HEK293 (cell line): ENCODE measurements around the gene HOXA11.

Source experiments
- ELK4 ChIP-seq: IDR thresholded peaks from 2 replicates; pipeline ENCODE4 v1.6.1; 2011; ENCODE audit warnings: mild to moderate bottlenecking, low read depth, low read length, borderline replicate concordance
- KLF16 ChIP-seq: fragments of 450-650 bp; formaldehyde crosslinking; IDR thresholded peaks from 2 replicates; pipeline ENCODE4 v1.5.1; 2017; ENCODE audit warnings: missing biosample characterization, missing genetic modification characterization
- RBAK ChIP-seq: fragments of 450-650 bp; formaldehyde crosslinking; IDR thresholded peaks from 2 replicates; pipeline ENCODE4 v1.5.1; 2016; ENCODE audit warnings: missing biosample characterization, missing genetic modification characterization
- SCRT1 ChIP-seq: fragments of 450-650 bp; formaldehyde crosslinking; IDR thresholded peaks from 2 replicates; pipeline ENCODE4 v1.5.1; 2016; ENCODE audit warnings: missing biosample characterization, missing genetic modification characterization, borderline replicate concordance
- TRIM28 ChIP-seq: IDR thresholded peaks from 2 replicates; pipeline ENCODE4 v1.6.1; 2011; ENCODE audit warnings: low read length, control low read depth, borderline replicate concordance
- YY1 ChIP-seq: fragments of 450-650 bp; formaldehyde crosslinking; IDR thresholded peaks from 2 replicates; pipeline ENCODE4 v1.5.1; 2018; ENCODE audit warnings: missing biosample characterization, missing genetic modification characterization
- ZFHX2 ChIP-seq: fragments of 450-650 bp; formaldehyde crosslinking; conservative IDR thresholded peaks from 2 replicates; pipeline ENCODE4 v1.5.1; 2016; ENCODE audit warnings: missing biosample characterization, missing genetic modification characterization
- ZNF24 ChIP-seq: fragments of 450-650 bp; formaldehyde crosslinking; IDR thresholded peaks from 2 replicates; pipeline ENCODE4 v1.5.1; 2016; ENCODE audit warnings: missing biosample characterization, missing genetic modification characterization
- ZNF274 ChIP-seq, 2 experiments: fragments of 200-500 bp in 1 of 2; fragments of 450-650 bp in 1 of 2; sonication (Bioruptor generic) in 1 of 2; formaldehyde crosslinking in 1 of 2; IDR thresholded peaks; 2 replicates each; pipeline versions ENCODE4 v1.5.1 to v1.6.1; 2014 to 2016; ENCODE audit warnings: borderline replicate concordance in 1 of 2, inconsistent platforms in 1 of 2, low read length in 1 of 2, missing biosample characterization in 1 of 2, missing genetic modification characterization in 1 of 2
- ZNF549 ChIP-seq: fragments of 450-650 bp; IDR thresholded peaks from 2 replicates; pipeline ENCODE4 v1.5.1; 2018; ENCODE audit warnings: missing biosample characterization, missing genetic modification characterization, mild to moderate bottlenecking, inconsistent platforms, moderate library complexity
- TF ChIP-seq, protein P1 (sequence below): fragments of 450-650 bp; formaldehyde crosslinking; conservative IDR thresholded peaks from 2 replicates; pipeline ENCODE4 v1.5.1; 2016; ENCODE audit warnings: low read depth, missing biosample characterization, missing genetic modification characterization
- TF ChIP-seq, protein P2 (sequence below): fragments of 450-650 bp; formaldehyde crosslinking; IDR thresholded peaks from 2 replicates; pipeline ENCODE4 v1.5.1; 2016; ENCODE audit warnings: missing biosample characterization, missing genetic modification characterization
- TF ChIP-seq, protein P3 (sequence below): fragments of 450-650 bp; formaldehyde crosslinking; IDR thresholded peaks from 2 replicates; pipeline ENCODE4 v1.5.1; 2016; ENCODE audit warnings: missing biosample characterization, missing genetic modification characterization
- TF ChIP-seq, protein P4 (sequence below): fragments of 450-650 bp; formaldehyde crosslinking; IDR thresholded peaks from 2 replicates; pipeline ENCODE4 v1.5.1; 2016; ENCODE audit warnings: missing biosample characterization, missing genetic modification characterization

DNA sequence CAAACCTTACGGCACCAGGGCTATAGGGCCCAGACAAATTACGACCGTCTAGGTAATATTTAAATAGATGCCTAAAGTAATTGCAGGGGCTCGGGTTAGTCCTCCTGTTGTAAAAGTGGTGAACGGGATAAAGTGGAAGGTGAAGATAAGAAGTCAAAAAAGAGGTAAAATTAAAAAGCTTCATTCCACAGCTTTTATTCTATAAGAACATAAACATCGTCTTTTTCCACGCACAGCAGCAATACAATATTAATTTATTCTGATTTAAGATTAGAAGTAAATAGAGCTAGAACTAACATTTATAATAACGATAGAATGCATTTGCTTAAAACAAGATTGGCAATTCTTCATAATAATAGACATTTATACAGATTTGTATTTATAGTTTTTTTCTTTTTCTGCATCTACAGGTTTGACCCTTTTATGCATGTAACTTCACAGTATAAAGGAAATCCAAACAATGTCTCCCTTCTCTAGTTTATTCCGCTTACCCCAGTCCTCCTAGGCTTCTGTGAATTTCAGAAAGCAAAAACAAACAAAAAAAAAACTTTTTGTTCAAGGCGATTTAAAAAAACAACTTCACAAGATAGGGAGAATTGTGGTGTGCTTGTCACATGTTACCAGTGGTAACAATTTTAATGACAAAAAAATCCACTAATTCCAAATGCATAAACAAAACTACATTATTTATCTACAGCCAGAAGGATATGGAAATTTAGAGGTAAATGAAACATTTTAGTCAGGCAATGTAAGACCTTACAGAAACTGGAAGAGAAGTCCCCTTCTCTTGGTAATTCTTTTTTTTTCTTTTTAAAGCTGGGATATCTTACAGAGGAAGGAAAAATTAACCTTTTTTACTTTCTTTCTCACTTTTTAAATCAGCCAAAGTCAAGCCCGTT, 14.4 kb downstream of the HOXA11 start:
- TF ChIP-seq, protein P1, sequence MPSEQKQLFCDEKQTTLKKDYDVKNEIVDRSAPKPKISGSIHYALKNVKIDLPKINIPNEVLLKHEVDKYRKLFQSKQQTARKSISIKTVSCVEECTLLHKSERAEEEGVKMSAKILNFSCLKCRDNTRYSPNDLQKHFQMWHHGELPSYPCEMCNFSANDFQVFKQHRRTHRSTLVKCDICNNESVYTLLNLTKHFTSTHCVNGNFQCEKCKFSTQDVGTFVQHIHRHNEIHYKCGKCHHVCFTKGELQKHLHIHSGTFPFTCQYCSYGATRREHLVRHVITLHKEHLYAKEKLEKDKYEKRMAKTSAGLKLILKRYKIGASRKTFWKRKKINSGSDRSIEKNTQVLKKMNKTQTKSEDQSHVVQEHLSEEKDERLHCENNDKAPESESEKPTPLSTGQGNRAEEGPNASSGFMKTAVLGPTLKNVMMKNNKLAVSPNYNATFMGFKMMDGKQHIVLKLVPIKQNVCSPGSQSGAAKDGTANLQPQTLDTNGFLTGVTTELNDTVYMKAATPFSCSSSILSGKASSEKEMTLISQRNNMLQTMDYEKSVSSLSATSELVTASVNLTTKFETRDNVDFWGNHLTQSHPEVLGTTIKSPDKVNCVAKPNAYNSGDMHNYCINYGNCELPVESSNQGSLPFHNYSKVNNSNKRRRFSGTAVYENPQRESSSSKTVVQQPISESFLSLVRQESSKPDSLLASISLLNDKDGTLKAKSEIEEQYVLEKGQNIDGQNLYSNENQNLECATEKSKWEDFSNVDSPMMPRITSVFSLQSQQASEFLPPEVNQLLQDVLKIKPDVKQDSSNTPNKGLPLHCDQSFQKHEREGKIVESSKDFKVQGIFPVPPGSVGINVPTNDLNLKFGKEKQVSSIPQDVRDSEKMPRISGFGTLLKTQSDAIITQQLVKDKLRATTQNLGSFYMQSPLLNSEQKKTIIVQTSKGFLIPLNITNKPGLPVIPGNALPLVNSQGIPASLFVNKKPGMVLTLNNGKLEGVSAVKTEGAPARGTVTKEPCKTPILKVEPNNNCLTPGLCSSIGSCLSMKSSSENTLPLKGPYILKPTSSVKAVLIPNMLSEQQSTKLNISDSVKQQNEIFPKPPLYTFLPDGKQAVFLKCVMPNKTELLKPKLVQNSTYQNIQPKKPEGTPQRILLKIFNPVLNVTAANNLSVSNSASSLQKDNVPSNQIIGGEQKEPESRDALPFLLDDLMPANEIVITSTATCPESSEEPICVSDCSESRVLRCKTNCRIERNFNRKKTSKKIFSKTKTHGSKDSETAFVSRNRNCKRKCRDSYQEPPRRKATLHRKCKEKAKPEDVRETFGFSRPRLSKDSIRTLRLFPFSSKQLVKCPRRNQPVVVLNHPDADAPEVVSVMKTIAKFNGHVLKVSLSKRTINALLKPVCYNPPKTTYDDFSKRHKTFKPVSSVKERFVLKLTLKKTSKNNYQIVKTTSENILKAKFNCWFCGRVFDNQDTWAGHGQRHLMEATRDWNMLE (tag by site-specific recombination), result no peak
- TF ChIP-seq, protein P2, sequence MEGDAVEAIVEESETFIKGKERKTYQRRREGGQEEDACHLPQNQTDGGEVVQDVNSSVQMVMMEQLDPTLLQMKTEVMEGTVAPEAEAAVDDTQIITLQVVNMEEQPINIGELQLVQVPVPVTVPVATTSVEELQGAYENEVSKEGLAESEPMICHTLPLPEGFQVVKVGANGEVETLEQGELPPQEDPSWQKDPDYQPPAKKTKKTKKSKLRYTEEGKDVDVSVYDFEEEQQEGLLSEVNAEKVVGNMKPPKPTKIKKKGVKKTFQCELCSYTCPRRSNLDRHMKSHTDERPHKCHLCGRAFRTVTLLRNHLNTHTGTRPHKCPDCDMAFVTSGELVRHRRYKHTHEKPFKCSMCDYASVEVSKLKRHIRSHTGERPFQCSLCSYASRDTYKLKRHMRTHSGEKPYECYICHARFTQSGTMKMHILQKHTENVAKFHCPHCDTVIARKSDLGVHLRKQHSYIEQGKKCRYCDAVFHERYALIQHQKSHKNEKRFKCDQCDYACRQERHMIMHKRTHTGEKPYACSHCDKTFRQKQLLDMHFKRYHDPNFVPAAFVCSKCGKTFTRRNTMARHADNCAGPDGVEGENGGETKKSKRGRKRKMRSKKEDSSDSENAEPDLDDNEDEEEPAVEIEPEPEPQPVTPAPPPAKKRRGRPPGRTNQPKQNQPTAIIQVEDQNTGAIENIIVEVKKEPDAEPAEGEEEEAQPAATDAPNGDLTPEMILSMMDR (tag by site-specific recombination), result no peak
- TF ChIP-seq, protein P3, sequence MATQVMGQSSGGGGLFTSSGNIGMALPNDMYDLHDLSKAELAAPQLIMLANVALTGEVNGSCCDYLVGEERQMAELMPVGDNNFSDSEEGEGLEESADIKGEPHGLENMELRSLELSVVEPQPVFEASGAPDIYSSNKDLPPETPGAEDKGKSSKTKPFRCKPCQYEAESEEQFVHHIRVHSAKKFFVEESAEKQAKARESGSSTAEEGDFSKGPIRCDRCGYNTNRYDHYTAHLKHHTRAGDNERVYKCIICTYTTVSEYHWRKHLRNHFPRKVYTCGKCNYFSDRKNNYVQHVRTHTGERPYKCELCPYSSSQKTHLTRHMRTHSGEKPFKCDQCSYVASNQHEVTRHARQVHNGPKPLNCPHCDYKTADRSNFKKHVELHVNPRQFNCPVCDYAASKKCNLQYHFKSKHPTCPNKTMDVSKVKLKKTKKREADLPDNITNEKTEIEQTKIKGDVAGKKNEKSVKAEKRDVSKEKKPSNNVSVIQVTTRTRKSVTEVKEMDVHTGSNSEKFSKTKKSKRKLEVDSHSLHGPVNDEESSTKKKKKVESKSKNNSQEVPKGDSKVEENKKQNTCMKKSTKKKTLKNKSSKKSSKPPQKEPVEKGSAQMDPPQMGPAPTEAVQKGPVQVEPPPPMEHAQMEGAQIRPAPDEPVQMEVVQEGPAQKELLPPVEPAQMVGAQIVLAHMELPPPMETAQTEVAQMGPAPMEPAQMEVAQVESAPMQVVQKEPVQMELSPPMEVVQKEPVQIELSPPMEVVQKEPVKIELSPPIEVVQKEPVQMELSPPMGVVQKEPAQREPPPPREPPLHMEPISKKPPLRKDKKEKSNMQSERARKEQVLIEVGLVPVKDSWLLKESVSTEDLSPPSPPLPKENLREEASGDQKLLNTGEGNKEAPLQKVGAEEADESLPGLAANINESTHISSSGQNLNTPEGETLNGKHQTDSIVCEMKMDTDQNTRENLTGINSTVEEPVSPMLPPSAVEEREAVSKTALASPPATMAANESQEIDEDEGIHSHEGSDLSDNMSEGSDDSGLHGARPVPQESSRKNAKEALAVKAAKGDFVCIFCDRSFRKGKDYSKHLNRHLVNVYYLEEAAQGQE (tag by site-specific recombination), result no peak
- TF ChIP-seq ZFHX2 (tag by site-specific recombination), result no peak
- TF ChIP-seq ZNF24 (tag by site-specific recombination), result no peak
- TF ChIP-seq ELK4, result no peak
- TF ChIP-seq TRIM28, result no peak
- no peak for TF ChIP-seq ZNF274 (IDR thresholded peaks at IDR 0.05; ENCODE audit: low read length)
- no peak for TF ChIP-seq ZNF274 (tag by site-specific recombination; IDR thresholded peaks at IDR 0.05; ENCODE audit: borderline replicate concordance)
- no peak for TF ChIP-seq KLF16 (tag by site-specific recombination)
- no peak for TF ChIP-seq ZNF549 (tag by site-specific recombination)
- no peak for TF ChIP-seq YY1
- TF ChIP-seq, protein P4, sequence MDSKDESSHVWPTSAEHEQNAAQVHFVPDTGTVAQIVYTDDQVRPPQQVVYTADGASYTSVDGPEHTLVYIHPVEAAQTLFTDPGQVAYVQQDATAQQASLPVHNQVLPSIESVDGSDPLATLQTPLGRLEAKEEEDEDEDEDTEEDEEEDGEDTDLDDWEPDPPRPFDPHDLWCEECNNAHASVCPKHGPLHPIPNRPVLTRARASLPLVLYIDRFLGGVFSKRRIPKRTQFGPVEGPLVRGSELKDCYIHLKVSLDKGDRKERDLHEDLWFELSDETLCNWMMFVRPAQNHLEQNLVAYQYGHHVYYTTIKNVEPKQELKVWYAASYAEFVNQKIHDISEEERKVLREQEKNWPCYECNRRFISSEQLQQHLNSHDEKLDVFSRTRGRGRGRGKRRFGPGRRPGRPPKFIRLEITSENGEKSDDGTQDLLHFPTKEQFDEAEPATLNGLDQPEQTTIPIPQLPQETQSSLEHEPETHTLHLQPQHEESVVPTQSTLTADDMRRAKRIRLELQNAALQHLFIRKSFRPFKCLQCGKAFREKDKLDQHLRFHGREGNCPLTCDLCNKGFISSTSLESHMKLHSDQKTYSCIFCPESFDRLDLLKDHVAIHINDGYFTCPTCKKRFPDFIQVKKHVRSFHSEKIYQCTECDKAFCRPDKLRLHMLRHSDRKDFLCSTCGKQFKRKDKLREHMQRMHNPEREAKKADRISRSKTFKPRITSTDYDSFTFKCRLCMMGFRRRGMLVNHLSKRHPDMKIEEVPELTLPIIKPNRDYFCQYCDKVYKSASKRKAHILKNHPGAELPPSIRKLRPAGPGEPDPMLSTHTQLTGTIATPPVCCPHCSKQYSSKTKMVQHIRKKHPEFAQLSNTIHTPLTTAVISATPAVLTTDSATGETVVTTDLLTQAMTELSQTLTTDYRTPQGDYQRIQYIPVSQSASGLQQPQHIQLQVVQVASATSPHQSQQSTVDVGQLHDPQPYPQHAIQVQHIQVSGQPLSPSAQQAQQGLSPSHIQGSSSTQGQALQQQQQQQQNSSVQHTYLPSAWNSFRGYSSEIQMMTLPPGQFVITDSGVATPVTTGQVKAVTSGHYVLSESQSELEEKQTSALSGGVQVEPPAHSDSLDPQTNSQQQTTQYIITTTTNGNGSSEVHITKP (tag by site-specific recombination), result no peak
- no peak for TF ChIP-seq RBAK
- TF ChIP-seq SCRT1 (tag by site-specific recombination), result no peak
